OCI-LY1 (cell line): ENCODE data around the gene ZNF611.
"Not testable (repeated sequence)": the region's sequence is repeated elsewhere in the genome, so short reads cannot be mapped to it uniquely, and the experiment has no call there.

Experiments used
- H2AFZ ChIP-seq: fragments of 200-600 bp; sonication (generic), shearing (Covaris generic); 2 replicates; pipeline ENCODE4 v1.6.0; 2014; ENCODE audit warnings: antibody characterized with exemption, mild to moderate bottlenecking, low read length
- H3F3A ChIP-seq: fragments of 200-600 bp; sonication (generic), shearing (Covaris generic); 2 replicates; pipeline ENCODE4 v1.6.0; 2014; ENCODE audit warnings: mild to moderate bottlenecking, antibody characterized with exemption, low read length, moderate library complexity; ENCODE audit not compliant: insufficient read depth
- H3K27ac ChIP-seq: fragments of 200-600 bp; sonication (generic); 2 replicates; pipeline ENCODE4 v1.5.1; 2014; ENCODE audit warnings: low read length, mixed run types, mild to moderate bottlenecking, low read depth; ENCODE audit not compliant: poor library complexity, severe bottlenecking
- H3K27me3 ChIP-seq: fragments of 200-600 bp; sonication (generic); 2 replicates; pipeline ENCODE4 v1.6.0; 2014; ENCODE audit warnings: antibody characterized with exemption, mild to moderate bottlenecking, low read length, moderate library complexity; ENCODE audit not compliant: insufficient read depth
- H3K36me3 ChIP-seq: fragments of 200-600 bp; sonication (generic); 2 replicates; pipeline ENCODE4 v1.6.1; 2014; ENCODE audit warnings: mild to moderate bottlenecking, antibody characterized with exemption, low read length, moderate library complexity, mixed read lengths; ENCODE audit not compliant: insufficient read depth
- H3K4me1 ChIP-seq: fragments of 200-600 bp; sonication (generic); 2 replicates; pipeline ENCODE4 v1.5.1; 2014; ENCODE audit warnings: mild to moderate bottlenecking, low read length, moderate library complexity; ENCODE audit not compliant: insufficient read depth, severe bottlenecking
- H3K4me2 ChIP-seq: fragments of 200-600 bp; sonication (generic), shearing (Covaris generic); 2 replicates; pipeline ENCODE4 v1.6.1; 2014; ENCODE audit warnings: low read length
- H3K4me3 ChIP-seq: fragments of 200-600 bp; sonication (generic); 2 replicates; pipeline ENCODE4 v1.5.1; 2014; ENCODE audit warnings: low read length, low read depth, mild to moderate bottlenecking, mixed read lengths; ENCODE audit not compliant: poor library complexity, severe bottlenecking
- H3K79me2 ChIP-seq: fragments of 200-600 bp; shearing (Covaris generic); 2 replicates; pipeline ENCODE4 v1.6.1; 2016; ENCODE audit warnings: mixed run types, low read length, mixed read lengths; ENCODE audit not compliant: insufficient read depth
- H3K9ac ChIP-seq: fragments of 200-600 bp; sonication (generic), shearing (Covaris generic); 2 replicates; pipeline ENCODE4 v1.6.1; 2014; ENCODE audit warnings: mild to moderate bottlenecking, low read length, mixed read lengths
- H3K9me2 ChIP-seq: fragments of 200-600 bp; sonication (generic), shearing (Covaris generic); 2 replicates; pipeline ENCODE4 v1.6.1; 2014; ENCODE audit warnings: low read depth, mild to moderate bottlenecking, low read length, mixed read lengths
- H3K9me3 ChIP-seq: fragments of 200-600 bp; shearing (Covaris generic); 2 replicates; pipeline ENCODE4 v1.6.1; 2014; ENCODE audit warnings: low read length, mixed read lengths
- H4K20me1 ChIP-seq: fragments of 200-600 bp; sonication (generic), shearing (Covaris generic); 2 replicates; pipeline ENCODE4 v1.6.0; 2016; ENCODE audit warnings: mild to moderate bottlenecking, low read length; ENCODE audit not compliant: insufficient read depth
- EZH2 ChIP-seq: fragments of 200-600 bp; sonication (generic), shearing (Covaris generic); IDR thresholded peaks from 2 replicates; pipeline ENCODE4 v1.8.0; 2017; ENCODE audit warnings: borderline replicate concordance, mixed run types, mild to moderate bottlenecking, antibody characterized with exemption, low read length, moderate library complexity, mixed read lengths
- TF ChIP-seq, protein P1 (sequence below): fragments of 200-600 bp; sonication (generic), shearing (Covaris generic); IDR thresholded peaks from 2 replicates; pipeline ENCODE4 v1.5.1; 2017; ENCODE audit warnings: mild to moderate bottlenecking, antibody characterized with exemption, low read length, moderate library complexity, mixed read lengths

Gene ZNF611

DNA sequence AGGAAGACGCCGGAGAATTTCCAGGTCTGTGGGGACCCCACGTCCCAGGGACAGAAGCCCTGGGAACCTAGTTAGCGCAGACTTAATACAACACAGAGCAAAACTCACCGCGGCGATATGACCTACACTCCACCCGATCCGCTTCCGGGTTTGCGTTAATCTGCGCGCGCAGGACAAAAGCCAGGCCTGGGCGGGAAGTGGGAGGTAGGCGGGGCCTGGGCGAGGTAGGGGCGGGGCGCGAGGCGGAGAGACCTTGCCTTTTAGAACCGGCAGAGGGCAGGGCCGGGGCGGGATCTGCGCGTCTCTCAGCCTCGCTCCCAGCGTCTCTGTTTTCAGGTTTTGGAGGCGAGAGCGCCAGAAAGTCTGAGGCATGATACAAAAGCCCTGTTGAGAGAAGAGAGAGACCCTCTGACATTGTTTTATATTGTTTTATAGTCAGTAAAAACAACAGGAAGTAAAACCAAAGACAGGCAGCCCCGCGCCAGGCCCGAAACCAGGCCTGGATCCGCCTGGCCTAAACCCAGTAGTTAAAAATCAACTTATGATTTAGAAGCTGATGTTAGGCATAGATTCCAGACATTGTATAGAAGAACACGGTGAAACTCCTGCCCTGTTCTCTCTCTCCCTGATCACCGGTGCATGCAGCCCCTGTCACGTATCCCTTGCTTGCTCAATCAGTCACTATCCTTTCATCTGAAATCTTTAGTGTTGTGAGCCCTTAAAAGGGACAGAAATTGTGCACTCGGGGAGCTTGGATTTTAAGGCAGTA lies at the start of gene ZNF611:
Gene ZNF611 (minus strand): TSS at position 152 of the 769 bp plus-strand sequence. CDS start 19,150 bp downstream, outside the sequence.
- H4K20me1 ChIP-seq, result no peaks in the 10 kb centered on the region

DNA sequence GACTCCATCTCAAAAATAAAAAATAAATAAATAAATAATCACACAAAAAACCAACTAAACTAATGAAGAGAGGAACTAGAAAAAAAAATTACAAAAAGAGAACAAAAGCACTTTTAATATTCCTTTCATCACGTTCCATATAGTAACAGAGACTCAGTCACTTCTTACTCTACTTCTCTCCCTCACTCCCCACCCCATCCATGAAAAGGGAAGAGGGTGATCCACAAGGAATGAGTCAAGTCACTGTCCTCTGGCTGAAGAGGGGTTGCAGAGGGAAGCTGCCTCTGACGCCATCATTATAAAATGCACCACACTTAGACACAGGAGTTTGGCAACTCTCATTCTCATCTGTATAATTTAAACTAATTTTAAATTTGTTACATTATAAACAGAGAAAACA lies 48.0 kb upstream of the ZNF611 start:
- H3K9ac ChIP-seq, H4K20me1 ChIP-seq, H2AFZ ChIP-seq, H3K27ac ChIP-seq, H3F3A ChIP-seq, H3K4me2 ChIP-seq, H3K27me3 ChIP-seq, H3K4me3 ChIP-seq, H3K9me2 ChIP-seq, H3K79me2 ChIP-seq, H3K9me3 ChIP-seq: not testable (repeated sequence)
- H3K36me3 ChIP-seq, result peaks cover 41% of the 10 kb centered on the region
- peaks cover 22% of the 10 kb centered on the region for H3K4me1 ChIP-seq

More for the DNA sequence above, at the start of gene ZNF611:
- peak within 1 kb of the TSS; percentile 50; the same call in 1 of the 2 replicates for H2AFZ ChIP-seq
- TF ChIP-seq, protein P1, sequence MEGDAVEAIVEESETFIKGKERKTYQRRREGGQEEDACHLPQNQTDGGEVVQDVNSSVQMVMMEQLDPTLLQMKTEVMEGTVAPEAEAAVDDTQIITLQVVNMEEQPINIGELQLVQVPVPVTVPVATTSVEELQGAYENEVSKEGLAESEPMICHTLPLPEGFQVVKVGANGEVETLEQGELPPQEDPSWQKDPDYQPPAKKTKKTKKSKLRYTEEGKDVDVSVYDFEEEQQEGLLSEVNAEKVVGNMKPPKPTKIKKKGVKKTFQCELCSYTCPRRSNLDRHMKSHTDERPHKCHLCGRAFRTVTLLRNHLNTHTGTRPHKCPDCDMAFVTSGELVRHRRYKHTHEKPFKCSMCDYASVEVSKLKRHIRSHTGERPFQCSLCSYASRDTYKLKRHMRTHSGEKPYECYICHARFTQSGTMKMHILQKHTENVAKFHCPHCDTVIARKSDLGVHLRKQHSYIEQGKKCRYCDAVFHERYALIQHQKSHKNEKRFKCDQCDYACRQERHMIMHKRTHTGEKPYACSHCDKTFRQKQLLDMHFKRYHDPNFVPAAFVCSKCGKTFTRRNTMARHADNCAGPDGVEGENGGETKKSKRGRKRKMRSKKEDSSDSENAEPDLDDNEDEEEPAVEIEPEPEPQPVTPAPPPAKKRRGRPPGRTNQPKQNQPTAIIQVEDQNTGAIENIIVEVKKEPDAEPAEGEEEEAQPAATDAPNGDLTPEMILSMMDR, result peak; percentile 37; the same call in 1 of the 2 replicates
- no peak for TF ChIP-seq EZH2
- peaks cover 19% of the 10 kb centered on the region; the same call in 1 of the 2 replicates for H3K36me3 ChIP-seq
- H3K9ac ChIP-seq, result peak within 1 kb of the TSS; percentile 70
- no peaks in the 10 kb centered on the region for H3K9me2 ChIP-seq
- H3F3A ChIP-seq, result no peaks in the 10 kb centered on the region
- H3K4me1 ChIP-seq, result peaks cover 13% of the 10 kb centered on the region
- no peaks in the 10 kb centered on the region for H3K79me2 ChIP-seq
- no peaks in the 10 kb centered on the region for H3K27me3 ChIP-seq
- H3K9me3 ChIP-seq, result no peaks in the 10 kb centered on the region
- peak within 1 kb of the TSS; percentile 86 for H3K4me2 ChIP-seq
- peak within 1 kb of the TSS; percentile 21 for H3K27ac ChIP-seq
- peak within 1 kb of the TSS; percentile 78 for H3K4me3 ChIP-seq

DNA sequence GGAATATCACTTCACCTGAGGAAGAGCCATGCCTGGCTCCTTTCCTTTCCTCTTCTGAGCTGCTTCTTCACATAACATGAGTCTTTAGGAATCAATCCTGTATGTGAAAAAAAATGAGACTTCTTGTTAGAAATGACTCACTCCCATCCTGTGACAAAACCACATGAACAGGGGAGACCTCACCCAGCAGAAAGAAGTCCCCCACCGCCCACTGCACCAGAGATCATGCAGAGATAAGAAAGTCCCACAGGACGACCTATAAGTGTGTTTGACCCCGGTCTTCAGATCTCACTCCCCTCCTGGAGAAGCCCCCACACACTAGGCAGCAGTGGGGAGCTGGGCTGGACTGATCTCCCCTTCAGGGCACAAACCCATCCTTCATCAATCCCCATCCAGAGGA lies 44.0 kb upstream of the ZNF611 start:
- no peak overlapping the region for H3K4me2 ChIP-seq
- H3F3A ChIP-seq, result no peaks in the 10 kb centered on the region
- no peaks in the 10 kb centered on the region for H3K4me1 ChIP-seq
- no peaks in the 10 kb centered on the region for H4K20me1 ChIP-seq
- TF ChIP-seq EZH2, result no peak
- TF ChIP-seq, protein P1, result no peak
- no peaks in the 10 kb centered on the region for H3K27me3 ChIP-seq
- no peaks in the 10 kb centered on the region for H3K9me3 ChIP-seq
- H3K27ac ChIP-seq, result no peak overlapping the region
- peaks cover 74% of the 10 kb centered on the region for H3K36me3 ChIP-seq
- H3K4me3 ChIP-seq, result no peak overlapping the region
- H3K9me2 ChIP-seq, result no peaks in the 10 kb centered on the region
- H2AFZ ChIP-seq, result no peak overlapping the region
- no peaks in the 10 kb centered on the region for H3K79me2 ChIP-seq
- H3K9ac ChIP-seq, result no peak overlapping the region

DNA sequence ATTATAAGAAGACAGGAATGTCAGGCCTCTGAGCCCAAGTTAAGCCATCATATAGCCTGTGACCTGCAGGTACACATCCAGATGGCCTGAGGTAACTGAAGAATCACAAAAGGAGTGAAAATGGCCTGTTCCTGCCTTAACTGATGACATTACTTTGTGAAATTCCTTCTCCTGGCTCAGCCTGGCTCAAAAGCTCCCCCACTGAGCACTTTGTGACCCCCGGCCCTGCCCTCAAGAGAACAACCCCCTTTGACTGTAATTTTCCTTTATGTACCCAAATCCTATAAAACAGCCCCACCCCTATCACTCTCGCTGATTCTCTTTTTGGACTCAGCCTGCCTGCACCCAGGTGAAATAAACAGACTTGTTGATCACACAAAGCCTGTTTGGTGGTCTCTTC lies 21.6 kb upstream of the ZNF611 start:
- H3K4me2 ChIP-seq, H3K27ac ChIP-seq, H3K9ac ChIP-seq, H4K20me1 ChIP-seq, H2AFZ ChIP-seq, H3K9me2 ChIP-seq, H3K36me3 ChIP-seq, H3K9me3 ChIP-seq, H3K27me3 ChIP-seq, H3K4me1 ChIP-seq, H3K79me2 ChIP-seq, H3K4me3 ChIP-seq, H3F3A ChIP-seq: not testable (repeated sequence)
